Endodermal cell (in vitro differentiated cells): ENCODE results near the gene SNX30. TPM values are rescaled to one million over a fixed set of nuclear protein-coding genes. Genes with fewer than 3 reads are reported as not detected.

Source experiments
- DNase-seq: peaks from one replicate; pipeline ENCODE4 v3.0.0-alpha.2; 2017
- H3K27ac ChIP-seq: 2 replicates; pipeline ENCODE4 v1.5.1; 2013; ENCODE audit warnings: mild to moderate bottlenecking, low read depth, low read length, moderate library complexity
- H3K27me3 ChIP-seq: 2 replicates; pipeline ENCODE4 v1.6.1; 2013; ENCODE audit warnings: mild to moderate bottlenecking, low read length, moderate library complexity; ENCODE audit not compliant: insufficient read depth, control insufficient read depth, poor library complexity, severe bottlenecking
- H3K36me3 ChIP-seq: 2 replicates; pipeline ENCODE4 v1.7.0; 2013; ENCODE audit warnings: mild to moderate bottlenecking, low read length, moderate library complexity; ENCODE audit not compliant: control insufficient read depth, insufficient read depth
- H3K4me1 ChIP-seq: one replicate; pipeline ENCODE4 v1.7.0; 2013; ENCODE audit warnings: low read length; ENCODE audit not compliant: control insufficient read depth, insufficient read depth
- H3K4me3 ChIP-seq: 2 replicates; pipeline ENCODE4 v1.5.1; 2013; ENCODE audit warnings: mild to moderate bottlenecking, low read length, moderate library complexity
- H3K9ac ChIP-seq: 2 replicates; pipeline ENCODE4 v1.6.1; 2013; ENCODE audit warnings: mild to moderate bottlenecking, low read length, moderate library complexity; ENCODE audit not compliant: poor library complexity, severe bottlenecking; ENCODE audit errors: extremely low read depth
- H3K9me3 ChIP-seq: 2 replicates; pipeline ENCODE4 v1.6.1; 2013; ENCODE audit warnings: mild to moderate bottlenecking, low read length, moderate library complexity; ENCODE audit not compliant: control insufficient read depth
- H3K27ac Mint-ChIP-seq: 2 replicates; pipeline ENCODE4 v1.8.0; 2020; ENCODE audit warnings: mixed read lengths
- H3K27me3 Mint-ChIP-seq: 2 replicates; pipeline ENCODE4 v1.8.0; 2021; ENCODE audit warnings: mild to moderate bottlenecking, mixed read lengths; ENCODE audit not compliant: insufficient read depth
- H3K36me3 Mint-ChIP-seq: 2 replicates; pipeline ENCODE4 v1.8.0; 2020; ENCODE audit warnings: low read depth, mixed read lengths
- H3K4me1 Mint-ChIP-seq: 2 replicates; pipeline ENCODE4 v1.8.0; 2020; ENCODE audit warnings: mixed read lengths
- H3K4me3 Mint-ChIP-seq: 2 replicates; pipeline ENCODE4 v1.8.0; 2020; ENCODE audit warnings: mild to moderate bottlenecking, moderate library complexity, mixed read lengths
- H3K9me3 Mint-ChIP-seq: 2 replicates; pipeline ENCODE4 v1.8.0; 2020; ENCODE audit warnings: mild to moderate bottlenecking, mixed read lengths
- whole genome bisulfite sequencing, 2 experiments: methylation state at CpG; one replicate each; pipeline versions ENCODE4 v1.1.5 to v1.1.7; 2013; ENCODE audit warnings: missing lambda C conversion rate in 2 of 2, mixed read lengths in 1 of 2; ENCODE audit not compliant: insufficient coverage in 1 of 2, insufficient read length in 1 of 2; 5-methylcytosine and 5-hydroxymethylcytosine counted together
- total RNA-seq, 2 donors: library from RNA; stranded (reverse); fragmentation: NEBNext Ultra II Directional in 1 of 2; extraction: Animal tissue kit (Norgen Biotek cat#: 25700) in 1 of 2; gene quantifications; 2 replicates in 1 of 2; 3 replicates in 1 of 2; pipeline ENCODE4 v1.2.1, GENCODE V29; 2021
- TF ChIP-seq, protein P1 (sequence below): fragments of 200-600 bp; sonication (generic); conservative IDR thresholded peaks from 2 replicates; pipeline ENCODE4 v1.5.0; 2021; ENCODE audit warnings: antibody characterized with exemption, mild to moderate bottlenecking

SNX30 gene
- total RNA-seq, 2 donors from 2014 or later: 11.8 to 14.8 TPM

GRCh38 chr9:112921549-112921948 lies 171.0 kb downstream of the SNX30 start:
- DNase-seq: peak; percentile 61
- no peaks in the 10 kb centered on the region for H3K36me3 ChIP-seq
- Mint-ChIP-seq H3K27ac (no peak overlapping the region), H3K4me1 (peaks cover 8% of the 10 kb centered on the region), H3K36me3 (no peaks in the 10 kb centered on the region), H3K27me3 (peaks cover 93% of the 10 kb centered on the region), H3K9me3 (no peaks in the 10 kb centered on the region), H3K4me3 (no peak overlapping the region)
- WGBS, 2 experiments: 26 to 30% methylated on average over 3 of the region's 3 CpGs
- TF ChIP-seq, protein P1, sequence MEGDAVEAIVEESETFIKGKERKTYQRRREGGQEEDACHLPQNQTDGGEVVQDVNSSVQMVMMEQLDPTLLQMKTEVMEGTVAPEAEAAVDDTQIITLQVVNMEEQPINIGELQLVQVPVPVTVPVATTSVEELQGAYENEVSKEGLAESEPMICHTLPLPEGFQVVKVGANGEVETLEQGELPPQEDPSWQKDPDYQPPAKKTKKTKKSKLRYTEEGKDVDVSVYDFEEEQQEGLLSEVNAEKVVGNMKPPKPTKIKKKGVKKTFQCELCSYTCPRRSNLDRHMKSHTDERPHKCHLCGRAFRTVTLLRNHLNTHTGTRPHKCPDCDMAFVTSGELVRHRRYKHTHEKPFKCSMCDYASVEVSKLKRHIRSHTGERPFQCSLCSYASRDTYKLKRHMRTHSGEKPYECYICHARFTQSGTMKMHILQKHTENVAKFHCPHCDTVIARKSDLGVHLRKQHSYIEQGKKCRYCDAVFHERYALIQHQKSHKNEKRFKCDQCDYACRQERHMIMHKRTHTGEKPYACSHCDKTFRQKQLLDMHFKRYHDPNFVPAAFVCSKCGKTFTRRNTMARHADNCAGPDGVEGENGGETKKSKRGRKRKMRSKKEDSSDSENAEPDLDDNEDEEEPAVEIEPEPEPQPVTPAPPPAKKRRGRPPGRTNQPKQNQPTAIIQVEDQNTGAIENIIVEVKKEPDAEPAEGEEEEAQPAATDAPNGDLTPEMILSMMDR: peak; percentile 81
- no peak overlapping the region for H3K9ac ChIP-seq
- H3K27me3 ChIP-seq: peaks cover 89% of the 10 kb centered on the region
- no peak overlapping the region for H3K4me3 ChIP-seq
- no peaks in the 10 kb centered on the region for H3K9me3 ChIP-seq
- H3K27ac ChIP-seq: no peak overlapping the region
- no peaks in the 10 kb centered on the region for H3K4me1 ChIP-seq

Other genes with a start within 250 kb of the SNX30 start
- 10 to 100 TPM; 16.1 to 19.3 TPM for gene INIP, start 32.6 kb upstream of the SNX30 start, total RNA-seq
- not detected for gene SLC46A2, start 140.1 kb downstream of the SNX30 start, total RNA-seq